Neural progenitor cell (in vitro differentiated cells): ENCODE results near the gene FAM193A. TPM values are rescaled to one million over a fixed set of nuclear protein-coding genes. Genes with fewer than 3 reads are reported as not detected.
"Not testable (repeated sequence)": the region's sequence is repeated elsewhere in the genome, so short reads cannot be mapped to it uniquely, and the experiment has no call there.

Experiments
- DNase-seq: peaks from one replicate; pipeline ENCODE4 v3.0.0-alpha.2; 2016; ENCODE audit warnings: low spot score
- H2AFZ ChIP-seq: fragments of 200-600 bp; sonication (generic); replicated peaks from 2 replicates; pipeline ENCODE4 v1.6.1; 2016; ENCODE audit warnings: antibody characterized with exemption
- H3F3A ChIP-seq: fragments of 200-600 bp; sonication (generic); 2 replicates; pipeline ENCODE4 v1.6.1; 2016; ENCODE audit warnings: antibody characterized with exemption, low read depth
- H3K27ac ChIP-seq: fragments of 200-600 bp; sonication (generic); 2 replicates; pipeline ENCODE4 v1.5.1; 2016; ENCODE audit warnings: mild to moderate bottlenecking
- H3K27me3 ChIP-seq: fragments of 200-600 bp; sonication (generic); 2 replicates; pipeline ENCODE4 v1.6.1; 2016; ENCODE audit warnings: mild to moderate bottlenecking, moderate library complexity
- H3K36me3 ChIP-seq: fragments of 200-600 bp; sonication (generic); 2 replicates; pipeline ENCODE4 v1.5.1; 2016
- H3K4me1 ChIP-seq: fragments of 200-600 bp; sonication (generic); 2 replicates; pipeline ENCODE4 v1.6.1; 2016; ENCODE audit warnings: mixed run types
- H3K4me2 ChIP-seq: fragments of 200-600 bp; sonication (generic); 2 replicates; pipeline ENCODE4 v1.6.1; 2016
- H3K4me3 ChIP-seq: fragments of 200-600 bp; sonication (generic); 2 replicates; pipeline ENCODE4 v1.5.1; 2016
- H3K79me2 ChIP-seq: fragments of 200-600 bp; sonication (generic); 2 replicates; pipeline ENCODE4 v1.6.1; 2016; ENCODE audit warnings: low read depth
- H3K9ac ChIP-seq: fragments of 200-600 bp; sonication (generic); 2 replicates; pipeline ENCODE4 v1.6.1; 2016
- H3K9me3 ChIP-seq: fragments of 200-600 bp; sonication (generic); 2 replicates; pipeline ENCODE4 v1.5.1; 2016; ENCODE audit warnings: low read depth
- H4K20me1 ChIP-seq: fragments of 200-600 bp; sonication (generic); 2 replicates; pipeline ENCODE4 v1.6.1; 2016; ENCODE audit warnings: low read depth
- H3K27ac Mint-ChIP-seq: 3 replicates; pipeline ENCODE4 v1.8.0; 2021; ENCODE audit warnings: mixed read lengths
- H3K27me3 Mint-ChIP-seq: 2 replicates; pipeline ENCODE4 v1.8.0; 2022; ENCODE audit warnings: low read depth, mild to moderate bottlenecking, inconsistent platforms, moderate library complexity, mixed read lengths; ENCODE audit not compliant: insufficient read depth
- H3K36me3 Mint-ChIP-seq: 3 replicates; pipeline ENCODE4 v1.8.0; 2021; ENCODE audit warnings: mixed read lengths
- H3K4me1 Mint-ChIP-seq: 3 replicates; pipeline ENCODE4 v1.8.0; 2021; ENCODE audit warnings: mixed read lengths
- H3K4me3 Mint-ChIP-seq: 3 replicates; pipeline ENCODE4 v1.8.0; 2021; ENCODE audit warnings: mild to moderate bottlenecking, moderate library complexity, mixed read lengths
- H3K9me3 Mint-ChIP-seq: 3 replicates; pipeline ENCODE4 v1.8.0; 2020; ENCODE audit warnings: mixed read lengths
- CTCF ChIP-seq: fragments of 200-600 bp; sonication (generic); IDR thresholded peaks from 2 replicates; pipeline ENCODE4 v1.5.1; 2017; ENCODE audit warnings: antibody characterized with exemption, mild to moderate bottlenecking
- EZH2 ChIP-seq: fragments of 200-600 bp; sonication (generic); IDR thresholded peaks from 2 replicates; pipeline ENCODE4 v1.6.1; 2017; ENCODE audit warnings: antibody characterized with exemption, mild to moderate bottlenecking, moderate library complexity
- EZH2phosphoT487 ChIP-seq: fragments of 200-600 bp; sonication (generic); IDR thresholded peaks from 2 replicates; pipeline ENCODE4 v1.6.1; 2017; ENCODE audit warnings: antibody characterized with exemption
- total RNA-seq: library from RNA; depleted of rRNA; stranded (reverse); fragments of >200 nt; gene quantifications from 2 replicates; pipeline ENCODE4 v1.2.3, GENCODE V29; 2015; ENCODE audit warnings: low replicate concordance

The FAM193A gene
- total RNA-seq, 1 donor from 2014 or later = 29.1 TPM

- no peak overlapping the region for H3K4me3 ChIP-seq
- Mint-ChIP-seq H3K9me3 (peaks cover 4% of the 10 kb centered on the region), H3K4me1 (peaks cover 25% of the 10 kb centered on the region), H3K27me3 (no peaks in the 10 kb centered on the region), H3K27ac (no peak overlapping the region), H3K36me3 (peaks cover 49% of the 10 kb centered on the region), H3K4me3 (no peak overlapping the region)
- H4K20me1 ChIP-seq = peaks cover 21% of the 10 kb centered on the region
- H3K9ac ChIP-seq = no peak overlapping the region
- peaks cover 5% of the 10 kb centered on the region for H3F3A ChIP-seq
- no peaks in the 10 kb centered on the region for H3K9me3 ChIP-seq
- peaks cover 37% of the 10 kb centered on the region for H3K36me3 ChIP-seq
- no peaks in the 10 kb centered on the region for H3K4me1 ChIP-seq
- H3K27ac ChIP-seq = no peak overlapping the region
- TF ChIP-seq CTCF = peak; percentile 43
- TF ChIP-seq EZH2phosphoT487 = no peak
- H3K27me3 ChIP-seq = no peaks in the 10 kb centered on the region
- H2AFZ ChIP-seq = no peak overlapping the region
- peak; percentile 21 for DNase-seq
- H3K79me2 ChIP-seq = peaks cover 24% of the 10 kb centered on the region
- no peak overlapping the region for H3K4me2 ChIP-seq
Measured at GRCh38 chr4:2673157-2673556, 136.7 kb downstream of the FAM193A start.

- H3K27me3 Mint-ChIP-seq, H2AFZ ChIP-seq, H3K4me3 Mint-ChIP-seq, H3K27me3 ChIP-seq, H3K9me3 ChIP-seq, H3K9ac ChIP-seq, H3F3A ChIP-seq, DNase-seq, H3K4me2 ChIP-seq, H3K9me3 Mint-ChIP-seq, H3K4me3 ChIP-seq, H3K4me1 Mint-ChIP-seq, H3K4me1 ChIP-seq, H3K27ac Mint-ChIP-seq, H3K27ac ChIP-seq, H4K20me1 ChIP-seq: not testable (repeated sequence)
- H3K36me3 Mint-ChIP-seq = peaks cover 41% of the 10 kb centered on the region
- H3K79me2 ChIP-seq = peaks cover 59% of the 10 kb centered on the region
- H3K36me3 ChIP-seq = peaks cover 14% of the 10 kb centered on the region
Measured at GRCh38 chr4:2679762-2680161, 143.3 kb downstream of the FAM193A start.

- H3K36me3 ChIP-seq = no peaks in the 10 kb centered on the region
- H3K27me3 Mint-ChIP-seq = no peaks in the 10 kb centered on the region
Measured at GRCh38 chr4:2684486-2684885, 148.0 kb downstream of the FAM193A start.

GRCh38 chr4:2685541-2685940 is 149.1 kb downstream of the FAM193A start:
- Histone ChIP-seq H3K79me2 (peaks cover 18% of the 10 kb centered on the region), H3K36me3 (no peaks in the 10 kb centered on the region), H3K9me3 (no peaks in the 10 kb centered on the region), H3K27ac (no peak overlapping the region), H3F3A (no peaks in the 10 kb centered on the region), H3K4me1 (no peaks in the 10 kb centered on the region), H4K20me1 (peaks cover 18% of the 10 kb centered on the region), H3K9ac (no peak overlapping the region), H2AFZ (no peak overlapping the region), H3K4me2 (no peak overlapping the region), H3K27me3 (no peaks in the 10 kb centered on the region), H3K4me3 (no peak overlapping the region)
- no peak for DNase-seq
- Mint-ChIP-seq H3K4me3 (no peak overlapping the region), H3K27me3 (no peaks in the 10 kb centered on the region), H3K4me1 (no peaks in the 10 kb centered on the region), H3K36me3 (peaks cover 43% of the 10 kb centered on the region), H3K27ac (no peak overlapping the region), H3K9me3 (no peaks in the 10 kb centered on the region)
- TF ChIP-seq EZH2phosphoT487 = no peak

More at GRCh38 chr4:2684486-2684885, 148.0 kb downstream of the FAM193A start:
- Mint-ChIP-seq H3K4me1 (no peaks in the 10 kb centered on the region), H3K4me3 (no peak overlapping the region), H3K36me3 (peaks cover 41% of the 10 kb centered on the region), H3K9me3 (no peaks in the 10 kb centered on the region), H3K27ac (no peak overlapping the region)
- Histone ChIP-seq H2AFZ (no peak overlapping the region), H3K4me2 (no peak overlapping the region), H3K4me3 (no peak overlapping the region), H3K79me2 (peaks cover 26% of the 10 kb centered on the region), H3F3A (no peaks in the 10 kb centered on the region), H3K4me1 (no peaks in the 10 kb centered on the region), H3K27me3 (no peaks in the 10 kb centered on the region), H3K9ac (no peak overlapping the region), H3K9me3 (no peaks in the 10 kb centered on the region), H4K20me1 (peaks cover 12% of the 10 kb centered on the region), H3K27ac (no peak overlapping the region)
- TF ChIP-seq CTCF = no peak
- TF ChIP-seq EZH2phosphoT487 = no peak
- no peak for TF ChIP-seq EZH2
- no peak for DNase-seq
